GM18499 (cell line): ENCODE measurements around the gene PRDM16.

Experiments used
- ATAC-seq: cut with Tn5 transposase; IDR thresholded peaks from one replicate; pipeline ENCODE4 v1.9.1; 2021; ENCODE audit warnings: moderate number of reproducible peaks; ENCODE audit not compliant: insufficient read depth, unreplicated experiment

PRDM16 gene

DNA sequence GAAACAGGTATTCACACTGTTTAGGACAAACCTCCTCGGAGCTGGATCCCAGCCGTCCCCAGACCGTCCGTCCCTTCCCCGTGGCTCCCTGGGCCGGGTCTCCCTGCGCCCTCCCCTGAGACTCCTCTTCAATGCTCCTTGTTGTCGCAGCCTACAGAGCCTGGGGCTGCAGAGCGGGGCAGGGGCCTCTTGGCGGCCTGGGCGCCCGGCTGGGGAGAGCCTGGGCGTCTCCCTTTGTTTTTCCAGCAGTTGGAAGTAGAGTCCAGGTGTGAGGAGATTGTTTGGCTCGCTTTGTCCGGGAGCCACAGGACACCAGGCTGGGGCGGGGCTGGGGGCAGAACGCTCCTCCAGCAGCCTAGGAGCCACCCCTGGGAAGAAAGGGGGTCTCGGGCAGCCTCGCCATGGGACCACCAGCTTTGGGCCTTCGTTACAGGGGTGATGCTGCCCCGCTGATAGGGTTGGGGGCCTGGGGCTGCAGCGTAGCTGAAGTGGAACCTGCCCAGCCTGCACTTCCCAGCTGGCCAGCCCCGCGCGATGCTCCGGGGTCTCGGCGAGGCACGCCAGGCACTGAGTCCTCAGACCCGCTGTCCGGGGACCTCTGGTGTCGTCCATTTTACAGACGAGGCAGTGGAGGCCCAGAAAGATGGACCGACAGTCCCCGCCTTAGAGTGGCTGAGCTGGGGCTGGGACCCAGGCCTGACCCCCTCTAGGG, 66.9 kb downstream of the PRDM16 start:
- ATAC-seq: no peak

DNA sequence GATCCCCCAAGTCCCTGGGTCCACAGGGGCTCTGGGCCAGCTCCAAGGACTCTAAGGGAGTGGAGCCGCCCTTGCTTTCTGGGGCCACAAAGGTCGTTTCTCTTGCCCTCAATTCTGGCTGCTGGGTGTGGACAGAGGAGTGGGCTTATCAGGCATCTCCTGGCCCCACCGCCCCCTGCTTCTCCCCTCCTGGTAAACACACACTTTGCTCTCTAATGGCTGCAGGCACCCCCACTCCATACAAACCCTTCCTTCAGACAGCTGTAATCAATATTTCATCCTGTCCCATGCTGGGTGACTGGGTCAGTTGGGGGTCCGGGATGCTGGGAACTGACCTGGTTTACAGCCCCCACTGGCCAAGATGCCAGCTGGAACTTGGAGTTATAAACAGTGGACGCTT, 67.5 kb downstream of the PRDM16 start:
- no peak for ATAC-seq

DNA sequence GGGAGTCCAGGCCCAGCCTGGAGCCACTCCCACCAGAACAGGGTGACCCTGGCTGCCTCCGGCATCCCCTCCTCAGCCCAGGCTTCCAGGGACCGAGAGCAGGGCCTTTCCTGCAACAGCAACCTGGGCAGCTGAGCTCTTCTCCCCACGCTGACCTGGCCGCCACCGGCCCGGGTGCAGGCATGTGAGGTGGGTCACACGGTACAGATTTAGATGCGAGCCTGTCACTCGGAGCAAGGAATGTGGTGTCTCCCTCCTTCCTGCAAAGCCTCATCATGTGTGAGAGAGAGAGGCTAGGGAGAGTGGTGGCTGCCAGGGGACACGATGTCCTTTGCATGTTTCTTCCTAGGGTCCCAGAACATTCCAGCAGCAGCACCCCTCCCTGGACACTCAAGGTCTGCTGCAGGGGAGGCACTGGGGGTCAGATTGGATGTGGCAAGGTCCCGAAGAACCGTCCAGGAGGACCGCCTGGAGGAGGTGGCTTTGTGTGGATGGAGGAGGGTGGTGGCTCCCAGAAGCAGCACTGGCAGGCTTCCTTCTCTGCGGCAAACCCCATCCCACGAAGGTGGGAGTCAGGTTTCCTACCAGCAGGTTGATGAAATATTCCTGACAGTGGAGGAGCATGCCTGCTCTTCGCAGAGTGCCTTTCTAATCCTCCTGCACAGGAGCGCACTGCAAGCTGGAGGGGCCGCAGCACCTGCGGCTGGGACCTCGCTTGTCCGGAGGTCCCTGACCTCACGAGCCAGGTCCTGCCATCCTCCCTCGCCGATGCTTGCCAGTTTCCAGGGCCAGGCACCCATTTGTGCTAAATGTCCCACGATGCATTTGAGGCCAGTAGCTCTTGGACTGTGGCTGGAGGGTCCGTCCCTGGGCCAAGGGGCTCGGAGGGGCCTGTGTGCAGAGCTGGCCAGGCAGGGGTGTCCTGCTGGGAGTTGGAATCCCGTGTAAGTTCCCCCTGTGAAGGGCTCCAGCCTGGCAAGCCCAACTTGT, 68.4 kb downstream of the PRDM16 start:
- ATAC-seq: no peak

DNA sequence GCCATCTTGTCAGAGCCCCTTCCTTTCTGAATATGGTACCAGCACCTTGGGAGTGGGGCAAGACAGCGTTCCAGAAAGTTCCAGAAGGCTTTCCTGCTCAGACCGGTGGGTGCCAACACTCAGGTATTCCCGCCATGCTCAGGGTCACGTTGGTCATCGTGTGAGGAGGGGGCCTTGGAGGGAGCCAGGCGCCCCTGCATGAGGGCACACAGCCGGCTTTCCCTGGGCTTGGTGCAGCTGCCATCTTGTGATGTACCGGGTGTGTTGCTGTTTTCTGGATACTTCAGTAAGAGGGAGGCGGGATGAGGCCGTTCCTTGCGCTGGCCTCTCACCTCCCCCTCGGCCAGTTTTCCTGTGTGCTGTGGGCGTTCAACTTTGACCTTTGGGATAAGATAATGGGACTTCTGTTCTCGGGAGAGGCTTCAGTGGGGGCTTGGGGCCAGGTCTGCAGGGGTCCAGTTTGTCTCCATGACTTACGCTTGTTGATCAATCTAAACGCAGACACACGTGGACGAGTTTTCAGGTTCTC, 69.7 kb downstream of the PRDM16 start:
- ATAC-seq: no peak

DNA sequence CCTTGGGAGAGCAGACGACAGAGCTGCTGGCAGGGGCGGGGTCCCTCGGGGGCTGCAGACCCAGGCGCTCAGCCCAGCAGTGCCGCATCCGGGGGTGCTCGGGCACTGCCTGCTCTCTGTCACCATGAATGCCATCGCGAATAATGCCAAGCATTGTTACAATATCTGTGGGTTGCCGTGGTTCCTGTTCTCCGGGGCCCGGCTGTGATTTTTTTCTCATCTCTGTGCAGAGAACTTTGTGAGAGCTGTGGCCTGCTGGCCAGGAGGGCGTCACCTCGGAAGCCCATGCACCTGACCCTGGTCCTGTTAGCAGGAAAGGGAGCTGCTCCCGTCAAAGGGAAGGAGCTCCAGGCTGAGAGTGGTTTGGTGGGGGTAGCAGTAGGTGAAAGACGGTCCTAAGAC, 70.4 kb downstream of the PRDM16 start:
- no peak for ATAC-seq

DNA sequence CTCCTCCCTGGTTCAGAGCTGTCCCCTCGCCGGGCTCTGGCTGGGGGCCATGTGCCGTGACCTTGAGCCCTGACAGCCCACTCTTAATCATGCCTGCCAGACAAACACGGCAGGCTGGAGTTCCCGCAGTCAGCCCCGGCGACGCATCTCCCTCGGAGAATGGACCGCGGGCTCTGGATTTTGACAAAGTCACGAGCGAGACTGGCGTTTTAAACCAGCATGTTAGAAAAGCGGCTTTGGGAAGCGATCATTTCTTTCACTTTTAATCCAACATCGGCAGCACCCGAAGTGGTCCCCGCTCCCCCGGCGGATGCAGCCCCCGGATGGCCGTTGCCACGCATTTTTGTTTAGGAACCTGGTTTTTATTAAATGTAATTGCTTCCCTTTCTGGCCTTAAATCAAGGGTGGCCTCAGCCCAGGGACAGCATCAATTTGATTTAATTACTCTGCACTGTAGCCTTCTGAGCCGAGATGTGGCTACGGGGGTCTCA, 70.9 kb downstream of the PRDM16 start:
- ATAC-seq: no peak

DNA sequence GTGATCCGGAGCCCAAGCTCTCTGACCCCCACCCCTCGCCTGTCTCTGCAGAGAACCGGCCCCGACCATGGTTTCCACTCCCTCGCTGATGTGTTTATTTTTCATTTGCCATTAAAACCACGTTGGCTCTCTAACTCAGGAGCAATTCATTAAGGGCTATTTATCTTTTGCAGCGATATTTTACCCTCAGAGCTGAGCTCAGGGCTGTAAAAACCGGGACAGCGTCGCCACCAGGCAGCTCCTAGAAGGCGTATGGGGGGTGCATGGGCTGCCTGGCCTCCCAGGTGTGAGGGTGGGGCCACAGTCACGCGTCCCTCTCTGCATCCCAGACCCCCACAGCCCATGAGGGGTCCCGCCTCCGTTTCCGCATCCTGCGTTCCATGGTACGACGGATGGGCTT, 71.4 kb downstream of the PRDM16 start:
- ATAC-seq: no peak

DNA sequence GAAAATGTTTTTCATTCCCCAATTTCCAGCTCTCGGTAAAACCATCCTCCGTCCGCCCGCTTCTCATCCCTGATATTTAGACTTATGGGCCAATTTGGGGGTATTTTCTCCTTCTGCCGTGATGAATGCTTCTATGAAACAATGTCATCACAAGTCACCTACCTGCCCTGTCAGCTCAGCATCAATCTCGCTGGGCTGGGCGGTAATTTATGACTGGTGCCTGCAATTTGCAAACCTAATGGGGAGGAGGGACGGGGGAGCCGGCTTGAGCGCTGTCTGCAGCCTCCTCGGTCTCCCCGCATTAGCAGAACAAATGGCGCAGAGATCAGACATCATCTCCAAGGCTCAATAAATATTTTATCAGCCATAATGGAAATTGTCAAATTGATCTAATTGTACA, 72.1 kb downstream of the PRDM16 start:
- ATAC-seq: no peak

DNA sequence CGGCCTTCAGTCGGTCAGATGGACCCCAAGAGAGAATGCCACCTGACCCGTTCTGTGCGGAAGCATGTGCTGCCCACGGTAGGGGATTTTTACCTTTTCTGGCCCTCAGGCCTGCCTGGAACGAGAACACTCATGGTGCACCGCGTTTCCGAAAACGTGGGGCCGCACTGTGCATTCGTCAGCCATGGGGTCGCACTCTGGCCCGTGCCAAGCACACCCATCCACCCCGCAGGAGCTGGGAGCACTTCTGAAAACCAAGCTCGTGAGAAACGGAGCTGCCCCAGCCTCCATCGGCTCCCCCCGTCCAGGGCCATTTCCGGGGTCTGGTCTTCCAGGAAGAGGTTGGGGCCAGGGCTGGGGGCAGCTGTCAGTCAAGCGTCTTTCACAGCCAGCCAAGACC, 72.8 kb downstream of the PRDM16 start:
- ATAC-seq: no peak

DNA sequence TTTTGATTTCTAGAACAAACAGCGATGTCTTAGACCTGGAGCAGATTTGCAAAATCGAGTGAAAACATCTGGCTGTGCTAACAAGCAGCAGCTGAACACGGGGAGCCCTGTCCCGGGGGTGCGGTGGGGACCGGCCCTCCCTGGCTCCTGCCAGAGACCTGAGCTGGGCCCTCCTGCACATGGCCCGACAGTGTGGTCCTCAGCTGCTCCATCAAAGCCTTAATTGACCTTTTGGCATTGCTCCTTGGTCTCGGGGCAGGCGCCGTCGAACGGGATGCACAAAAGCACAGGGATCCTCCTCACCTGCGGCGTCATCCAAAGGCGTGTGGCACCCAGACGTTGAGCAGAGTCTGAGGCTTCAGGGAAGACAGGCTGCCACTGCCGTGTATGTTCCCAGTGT, 73.2 kb downstream of the PRDM16 start:
- no peak for ATAC-seq

DNA sequence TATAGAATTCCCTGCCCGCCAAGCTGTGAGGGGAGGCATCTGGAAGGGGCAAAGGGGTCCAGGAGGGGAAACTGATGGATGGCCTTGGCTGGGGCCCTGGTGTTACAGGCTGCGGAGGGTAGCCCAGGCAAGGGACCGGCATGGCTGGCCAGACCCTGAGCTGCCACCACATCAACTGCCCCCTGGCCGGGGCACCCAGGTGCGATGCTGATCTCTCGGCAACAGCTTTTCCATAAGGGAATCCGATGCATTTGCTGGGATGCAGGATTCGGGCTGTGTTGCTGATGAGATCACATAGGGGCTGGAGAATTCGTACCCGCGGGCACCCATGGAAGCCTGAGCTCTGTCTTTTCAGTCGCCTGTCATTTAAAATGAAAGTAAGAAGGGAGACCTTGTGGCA, 73.7 kb downstream of the PRDM16 start:
- ATAC-seq: no peak

DNA sequence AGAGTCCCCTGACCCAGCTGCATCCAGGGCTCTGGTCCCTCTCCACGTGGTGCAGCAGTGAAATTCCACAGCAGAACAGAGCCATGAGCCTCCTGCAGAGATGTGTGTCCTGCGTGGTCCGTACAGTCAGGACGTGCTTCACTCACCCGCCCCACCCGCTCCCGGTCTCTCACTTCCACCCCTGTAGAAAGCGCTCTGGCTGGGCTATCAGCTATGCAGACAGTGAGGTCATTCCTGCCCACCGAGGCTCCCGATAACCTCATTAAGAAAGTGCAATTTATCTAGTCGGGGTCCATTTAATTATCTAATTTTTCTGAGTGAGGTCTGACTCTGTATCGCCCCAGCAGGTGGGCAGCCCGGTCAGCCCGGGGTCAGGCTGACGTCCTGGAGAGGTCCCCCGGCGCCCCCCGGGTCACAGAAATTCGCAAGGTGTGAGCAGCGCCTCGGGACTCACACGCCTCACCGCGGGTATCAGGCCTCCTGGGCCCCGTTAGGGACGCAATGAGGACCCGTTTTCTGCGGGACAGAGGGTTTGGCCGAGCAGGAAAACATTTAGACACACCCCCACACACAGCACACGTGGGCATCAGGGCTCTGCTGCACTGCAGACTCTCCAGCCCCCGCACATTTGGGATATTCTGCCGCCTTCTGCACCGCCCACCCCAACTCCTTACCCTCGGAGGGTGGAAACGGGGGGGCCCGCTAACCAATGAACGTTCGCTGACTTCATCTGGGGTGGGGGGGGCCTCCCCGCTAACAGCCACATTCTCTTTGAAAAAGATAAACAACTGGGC, 76.7 kb downstream of the PRDM16 start:
- ATAC-seq: no peak

DNA sequence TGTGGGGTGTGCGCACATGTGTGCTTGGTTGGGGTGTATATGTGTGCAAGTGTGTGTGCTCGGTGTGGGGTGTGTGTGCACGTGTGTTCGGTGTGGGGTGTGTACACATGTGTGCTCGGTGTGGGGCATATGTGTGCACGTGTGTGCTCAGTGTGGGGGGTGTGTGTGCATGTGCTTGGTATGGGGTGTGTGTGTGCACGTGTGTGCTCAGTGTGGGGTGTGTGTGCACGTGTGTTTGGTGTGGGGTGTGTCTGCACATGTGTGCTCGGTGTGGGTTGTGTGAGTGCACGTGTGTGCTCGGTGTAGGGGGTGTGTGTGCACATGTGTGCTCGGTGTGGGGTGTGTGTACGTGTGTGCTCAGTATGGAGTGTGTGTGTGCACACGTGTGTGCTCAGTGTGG, 77.5 kb downstream of the PRDM16 start:
- no peak for ATAC-seq

DNA sequence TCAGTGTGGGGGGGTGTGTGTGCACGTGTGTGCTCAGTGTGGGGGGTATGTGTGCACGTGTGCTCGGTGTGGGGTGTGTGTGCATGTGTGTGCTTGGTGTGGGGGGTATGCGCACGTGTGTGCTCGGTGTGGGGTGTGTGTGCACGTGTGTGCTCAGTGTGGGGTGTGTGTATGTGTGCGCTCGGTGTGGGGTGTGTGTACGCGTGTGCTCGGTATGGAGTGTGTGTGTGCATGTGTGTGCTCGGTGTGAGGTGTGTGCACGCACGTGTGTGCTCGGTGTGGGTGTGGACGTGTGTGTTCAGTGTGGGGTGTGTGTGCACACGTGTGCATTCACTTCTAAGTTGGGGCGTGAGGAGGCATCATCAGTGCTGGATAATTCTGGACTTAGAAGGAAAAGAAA, 77.9 kb downstream of the PRDM16 start:
- ATAC-seq: no peak

DNA sequence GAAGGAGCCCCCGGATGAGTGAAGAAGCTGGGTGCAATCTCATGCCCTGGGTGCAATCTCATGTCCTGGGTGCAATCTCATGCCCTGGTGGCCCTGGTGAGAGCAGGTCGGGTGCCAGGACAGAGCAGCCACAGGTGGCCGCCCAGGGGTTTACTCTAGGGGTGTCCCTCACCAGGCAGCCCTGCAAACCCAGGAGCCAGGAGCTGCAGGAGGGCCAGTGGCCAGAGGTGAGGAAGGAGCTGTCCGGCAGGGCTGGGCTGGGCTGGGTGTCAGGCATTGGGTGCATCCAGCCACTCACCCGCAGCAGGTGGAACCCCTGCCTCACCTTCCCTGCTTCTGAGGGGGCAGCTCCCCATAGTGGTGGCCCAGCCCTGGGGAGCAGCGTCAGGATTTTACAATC, 79.2 kb downstream of the PRDM16 start:
- ATAC-seq: no peak

DNA sequence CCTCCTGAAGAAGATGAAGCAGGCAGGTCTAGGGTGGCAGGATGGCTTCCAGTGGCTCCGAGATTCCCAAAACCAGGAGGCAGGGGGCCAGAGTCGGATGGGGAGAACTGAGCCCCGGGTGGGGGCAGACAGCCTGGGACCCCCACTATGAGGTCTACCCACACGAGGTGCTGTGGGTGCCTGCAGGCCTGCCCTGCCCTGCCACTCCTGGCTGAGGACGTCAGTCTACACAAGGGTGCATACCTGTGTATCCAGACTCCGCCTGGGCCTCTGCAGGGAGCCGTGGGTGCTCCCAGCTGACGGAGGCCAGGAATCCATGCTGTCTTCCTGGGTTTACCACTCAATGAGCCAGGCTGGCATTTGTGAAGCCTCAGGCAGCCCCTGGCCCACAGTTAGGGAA, 80.3 kb downstream of the PRDM16 start:
- ATAC-seq: no peak

DNA sequence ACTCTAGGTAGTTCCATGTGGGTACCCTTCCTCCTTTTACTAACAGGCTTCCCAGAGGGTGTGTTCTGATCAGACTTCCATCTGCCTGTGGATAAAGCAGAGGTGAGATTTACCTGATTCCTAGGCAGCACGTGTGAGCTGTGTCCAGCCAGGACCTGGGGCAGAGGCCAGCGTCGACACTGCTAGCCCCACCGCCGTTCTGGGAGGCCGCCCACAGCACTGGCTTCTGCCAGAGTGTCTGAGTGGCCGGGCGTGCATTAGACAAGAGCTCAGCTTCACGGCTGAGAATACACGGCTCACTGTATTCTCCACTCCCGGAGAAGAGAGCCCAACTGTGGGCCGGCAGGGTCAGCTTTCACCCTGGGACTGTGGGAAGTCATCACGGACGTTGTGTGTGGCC, 82.5 kb downstream of the PRDM16 start:
- no peak for ATAC-seq

DNA sequence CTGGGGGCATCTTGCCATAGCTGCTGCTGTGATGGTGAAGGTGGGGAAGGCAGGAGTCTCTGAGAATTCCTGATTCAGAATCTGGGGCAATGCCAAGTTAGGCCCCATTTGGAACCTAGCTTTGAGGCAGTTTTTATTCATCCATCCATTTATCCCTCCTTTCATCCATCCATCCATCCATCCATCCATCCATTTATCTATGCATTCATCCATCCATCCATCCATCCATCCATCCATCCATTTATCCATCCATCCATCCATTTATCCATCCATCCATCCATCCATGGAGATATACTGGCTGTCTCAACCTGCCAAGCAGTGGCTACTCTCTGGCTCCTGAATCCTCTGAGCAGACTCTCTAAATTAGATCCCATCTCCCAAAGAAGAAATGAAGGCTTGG, 83.1 kb downstream of the PRDM16 start:
- no peak for ATAC-seq

DNA sequence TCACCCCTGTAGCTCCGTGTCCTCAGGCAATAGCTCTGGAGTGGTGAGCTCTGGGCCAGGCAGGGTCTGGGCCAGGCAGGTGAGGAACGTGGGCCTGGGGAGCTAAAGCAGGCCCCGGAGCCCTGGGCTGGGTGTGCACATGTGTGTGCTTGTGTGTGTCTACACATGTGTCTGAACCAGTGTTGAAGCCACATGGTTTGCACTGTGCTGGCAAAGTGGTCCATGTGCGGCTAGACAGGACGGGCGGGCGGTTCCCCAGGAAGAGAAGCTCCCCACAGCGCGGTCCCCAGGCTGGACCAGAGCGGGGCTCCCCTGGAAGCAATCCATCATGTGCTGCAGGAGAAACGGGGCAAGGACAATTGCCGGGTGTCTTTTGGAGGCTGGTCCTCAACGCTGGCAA, 84.2 kb downstream of the PRDM16 start:
- no peak for ATAC-seq
